CD4-positive, alpha-beta memory T cell (primary cell): ENCODE measurements around the gene GGT1. TPM values are rescaled to one million over a fixed set of nuclear protein-coding genes. Genes with fewer than 3 reads are reported as not detected.
A peak's percentile ranks its signal among the peaks of the same experiment; 100 is the strongest.
"Not testable (repeated sequence)": the region's sequence is repeated elsewhere in the genome, so short reads cannot be mapped to it uniquely, and the experiment has no call there.

Experiments
- CTCF ChIA-PET: fragments of 350-600 bp; sonication (Branson Sonifier 250); formaldehyde crosslinking; loops from one replicate; lab custom pipeline; 2021; ENCODE audit warnings: inconsistent platforms; ENCODE audit not compliant: partially characterized antibody; lab: Charles Lee
- POLR2A ChIA-PET: fragments of 350-600 bp; sonication (Branson Sonifier 250); formaldehyde crosslinking; loops from one replicate; lab custom pipeline; 2021; ENCODE audit not compliant: partially characterized antibody; lab: Charles Lee
- DNase-seq, 5 donors: peaks; one replicate each; pipeline versions ENCODE4 v3.0.0 to v3.0.0-alpha.2; 2020 to 2022; ENCODE audit warnings: mixed read lengths in 1 of 5
- H3K27ac ChIP-seq: one replicate; pipeline ENCODE4 v1.7.0; 2013; ENCODE audit warnings: low read depth, low read length
- H3K27me3 ChIP-seq: 2 replicates; pipeline ENCODE4 v1.7.0; 2013; ENCODE audit warnings: mild to moderate bottlenecking, low read length, moderate library complexity; ENCODE audit not compliant: insufficient read depth
- H3K36me3 ChIP-seq: 2 replicates; pipeline ENCODE4 v1.7.0; 2013; ENCODE audit warnings: mild to moderate bottlenecking, low read length, moderate library complexity; ENCODE audit not compliant: insufficient read depth
- H3K4me1 ChIP-seq: 2 replicates; pipeline ENCODE4 v1.7.0; 2013; ENCODE audit warnings: mild to moderate bottlenecking, low read length, moderate library complexity; ENCODE audit not compliant: insufficient read depth
- H3K4me3 ChIP-seq, 2 donors: one replicate each; pipeline ENCODE4 v1.7.0; 2013; ENCODE audit warnings: low read length in 2 of 2, mild to moderate bottlenecking in 1 of 2
- H3K9me3 ChIP-seq, 2 donors: one replicate each; pipeline ENCODE4 v1.7.0; 2013; ENCODE audit warnings: low read length in 2 of 2, control low read depth in 1 of 2; ENCODE audit not compliant: control insufficient read depth in 1 of 2
- H3K27ac Mint-ChIP-seq, 7 donors: one replicate each; pipeline ENCODE4 v1.8.0; 2020 to 2021; ENCODE audit warnings: mixed read lengths in 7 of 7, mild to moderate bottlenecking in 6 of 7, inconsistent platforms in 3 of 7, moderate library complexity in 3 of 7
- H3K27me3 Mint-ChIP-seq, 2 donors: one replicate each; pipeline ENCODE4 v1.8.0; 2020 to 2021; ENCODE audit warnings: mixed read lengths in 2 of 2
- H3K36me3 Mint-ChIP-seq, 2 donors: one replicate each; pipeline ENCODE4 v1.8.0; 2020 to 2021; ENCODE audit warnings: mixed read lengths in 2 of 2, inconsistent platforms in 1 of 2, mild to moderate bottlenecking in 1 of 2
- H3K4me1 Mint-ChIP-seq, 4 donors: one replicate each; pipeline ENCODE4 v1.8.0; 2020 to 2021; ENCODE audit warnings: mixed read lengths in 4 of 4, mild to moderate bottlenecking in 1 of 4
- H3K4me3 Mint-ChIP-seq, 8 donors: one replicate each; pipeline ENCODE4 v1.8.0; 2020 to 2021; ENCODE audit warnings: mixed read lengths in 8 of 8, mild to moderate bottlenecking in 7 of 8, moderate library complexity in 6 of 8, inconsistent platforms in 3 of 8
- H3K9me3 Mint-ChIP-seq, 8 donors: one replicate each; pipeline ENCODE4 v1.8.0; 2020 to 2021; ENCODE audit warnings: mixed read lengths in 8 of 8, mild to moderate bottlenecking in 5 of 8, inconsistent platforms in 3 of 8, moderate library complexity in 1 of 8
- intact Hi-C: fragments of 100-400 bp; cut with micrococcal nuclease; formaldehyde crosslinking; loops from one replicate; pipeline ENCODE4 v1.15.1; 2023
- polyA plus RNA-seq, 2 donors: library from polyadenylated mRNA; unstranded; fragments of 300-500 nt; fragmentation: Illumina TruSeq; gene quantifications; one replicate each; pipeline ENCODE4 v1.2.3, GENCODE V29; 2021
- total RNA-seq, 2 experiments: library from RNA; stranded (reverse); gene quantifications; one replicate each; pipeline ENCODE4 v1.2.3, GENCODE V29; 2021

The GGT1 gene
- total and polyA plus RNA-seq, 4 experiments from 2014 or later, result 11.9 to 28.3 (median 22.6) TPM

GRCh38 chr22:24631430-24632122 is 28.6 kb downstream of the GGT1 start:
- H3K27me3 ChIP-seq, intact Hi-C loops, H3K27ac Mint-ChIP-seq, H3K9me3 Mint-ChIP-seq, H3K27ac ChIP-seq, H3K36me3 Mint-ChIP-seq, H3K4me3 Mint-ChIP-seq, POLR2A ChIA-PET, H3K27me3 Mint-ChIP-seq, H3K36me3 ChIP-seq, H3K4me1 ChIP-seq, H3K9me3 ChIP-seq, H3K4me3 ChIP-seq, DNase-seq, CTCF ChIA-PET: not testable (repeated sequence)
- H3K4me1 Mint-ChIP-seq, result peaks cover 5 to 24% (median 15%) of the 10 kb centered on the region in 4 donors

GRCh38 chr22:24632642-24633041 is 29.6 kb downstream of the GGT1 start:
- POLR2A ChIA-PET, H3K4me3 Mint-ChIP-seq, H3K27me3 ChIP-seq, CTCF ChIA-PET, H3K4me3 ChIP-seq, H3K9me3 ChIP-seq, H3K4me1 ChIP-seq, H3K27me3 Mint-ChIP-seq, H3K9me3 Mint-ChIP-seq, DNase-seq, H3K27ac ChIP-seq, intact Hi-C loops, H3K27ac Mint-ChIP-seq, H3K36me3 Mint-ChIP-seq, H3K36me3 ChIP-seq: not testable (repeated sequence)
- peaks cover 5 to 25% (median 15%) of the 10 kb centered on the region in 4 donors for H3K4me1 Mint-ChIP-seq

GRCh38 chr22:24633231-24634023 is 30.4 kb downstream of the GGT1 start:
- POLR2A ChIA-PET, H3K27me3 ChIP-seq, H3K9me3 Mint-ChIP-seq, CTCF ChIA-PET, H3K27ac ChIP-seq, H3K36me3 Mint-ChIP-seq, H3K4me1 ChIP-seq, H3K4me3 ChIP-seq, H3K27me3 Mint-ChIP-seq, DNase-seq, H3K9me3 ChIP-seq, H3K36me3 ChIP-seq: not testable (repeated sequence)
- peak overlapping the region in 5 of 7 donors; percentile 8 to 64 (median 33) for H3K27ac Mint-ChIP-seq
- intact Hi-C loops, result loop anchor here (2.0 kb wide), 1 partner anchor 77 kb away; no protein-coding TSS in a partner anchor
- peaks cover 5 to 25% (median 15%) of the 10 kb centered on the region in 4 donors for H3K4me1 Mint-ChIP-seq
- H3K4me3 Mint-ChIP-seq, result peak overlapping the region in 3 of 8 donors; percentile 4 to 56 (median 4)

GRCh38 chr22:24634776-24635389 is 31.9 kb downstream of the GGT1 start:
- H3K27ac ChIP-seq, H3K36me3 ChIP-seq, H3K27me3 ChIP-seq, H3K27me3 Mint-ChIP-seq, H3K9me3 Mint-ChIP-seq, H3K9me3 ChIP-seq, H3K4me3 ChIP-seq, H3K4me1 ChIP-seq, H3K36me3 Mint-ChIP-seq: not testable (repeated sequence)
- intact Hi-C loops, result loop anchor here (2.0 kb wide), 1 partner anchor 78 kb away; no protein-coding TSS in a partner anchor
- Mint-ChIP-seq H3K4me1 (peaks cover 5 to 25% (median 15%) of the 10 kb centered on the region in 4 donors), H3K27ac (peak overlapping the region in 3 of 7 donors; percentile 32 to 65 (median 56)), H3K4me3 (peak overlapping the region in 4 of 8 donors; percentile 7 to 67 (median 36))
- ChIA-PET CTCF (interaction anchor here (0.7 to 1.1 kb wide), 2 partner anchors 27 to 124 kb away, joined by 3 read pairs; no protein-coding TSS in a partner anchor), POLR2A (interaction anchor here (0.6 kb wide), 1 partner anchor 80 kb away, joined by 3 read pairs; the partner anchor contains the start of gene GUCD1)
- DNase-seq, result peak in 2 of 5 donors; percentile 14 to 18

GRCh38 chr22:24636513-24636912 is 33.5 kb downstream of the GGT1 start:
- DNase-seq, H3K27ac ChIP-seq, H3K9me3 ChIP-seq, H3K36me3 ChIP-seq, H3K4me3 Mint-ChIP-seq, CTCF ChIA-PET, POLR2A ChIA-PET, H3K4me3 ChIP-seq, H3K27me3 ChIP-seq, intact Hi-C loops, H3K27me3 Mint-ChIP-seq, H3K4me1 ChIP-seq, H3K36me3 Mint-ChIP-seq: not testable (repeated sequence)
- Mint-ChIP-seq H3K9me3 (peaks cover 0 to 14% (median 5%) of the 10 kb centered on the region in 8 donors), H3K4me1 (peaks cover 5 to 25% (median 15%) of the 10 kb centered on the region in 4 donors), H3K27ac (peak overlapping the region in 3 of 7 donors; percentile 6 to 30 (median 27))

GRCh38 chr22:24642307-24642706 is 39.3 kb downstream of the GGT1 start:
- H3K4me1 ChIP-seq, H3K4me1 Mint-ChIP-seq, H3K4me3 ChIP-seq, H3K27me3 Mint-ChIP-seq, H3K4me3 Mint-ChIP-seq, CTCF ChIA-PET, H3K27ac Mint-ChIP-seq, H3K9me3 ChIP-seq, POLR2A ChIA-PET, H3K36me3 ChIP-seq, H3K36me3 Mint-ChIP-seq, H3K27me3 ChIP-seq, H3K27ac ChIP-seq, DNase-seq, intact Hi-C loops: not testable (repeated sequence)
- H3K9me3 Mint-ChIP-seq, result peaks cover 0 to 12% (median 5%) of the 10 kb centered on the region in 8 donors

GRCh38 chr22:24644409-24644808 is 41.4 kb downstream of the GGT1 start:
- H3K27me3 Mint-ChIP-seq, CTCF ChIA-PET: not testable (repeated sequence)

More at GRCh38 chr22:24644409-24644808, 41.4 kb downstream of the GGT1 start:
- POLR2A ChIA-PET, H3K36me3 Mint-ChIP-seq, H3K27ac Mint-ChIP-seq, H3K9me3 Mint-ChIP-seq, DNase-seq, H3K4me3 Mint-ChIP-seq, H3K9me3 ChIP-seq, H3K4me1 Mint-ChIP-seq, H3K4me1 ChIP-seq, H3K27ac ChIP-seq, intact Hi-C loops, H3K36me3 ChIP-seq, H3K27me3 ChIP-seq, H3K4me3 ChIP-seq: not testable (repeated sequence)
